DOHH2 (cell line): ENCODE data around the gene COL23A1.

ENCODE experiments used
- H3F3A ChIP-seq: fragments of 200-600 bp; sonication (generic), shearing (Covaris generic); 2 replicates; pipeline ENCODE4 v1.6.0; 2016; ENCODE audit warnings: antibody characterized with exemption, mild to moderate bottlenecking; ENCODE audit not compliant: control insufficient read depth, insufficient read depth
- H3K27ac ChIP-seq: fragments of 200-600 bp; sonication (generic); 2 replicates; pipeline ENCODE4 v1.5.1; 2014; ENCODE audit warnings: low read depth, mild to moderate bottlenecking, low read length, moderate library complexity
- H3K27me3 ChIP-seq: fragments of 200-600 bp; sonication (generic); 2 replicates; pipeline ENCODE4 v1.6.1; 2014; ENCODE audit warnings: mild to moderate bottlenecking, low read length, mixed read lengths; ENCODE audit not compliant: control insufficient read depth
- H3K36me3 ChIP-seq: fragments of 200-600 bp; sonication (generic); 2 replicates; pipeline ENCODE4 v1.6.1; 2014; ENCODE audit warnings: mild to moderate bottlenecking, low read length, moderate library complexity, mixed read lengths; ENCODE audit not compliant: control insufficient read depth
- H3K4me1 ChIP-seq: fragments of 200-600 bp; sonication (generic); 2 replicates; pipeline ENCODE4 v1.6.1; 2014; ENCODE audit warnings: mild to moderate bottlenecking, low read length, mixed read lengths; ENCODE audit not compliant: control insufficient read depth
- H3K4me2 ChIP-seq: fragments of 200-600 bp; sonication (generic); 2 replicates; pipeline ENCODE4 v1.6.0; 2014; ENCODE audit warnings: mild to moderate bottlenecking, low read length, moderate library complexity
- H3K4me3 ChIP-seq: fragments of 200-600 bp; sonication (generic); 2 replicates; pipeline ENCODE4 v1.5.1; 2014; ENCODE audit warnings: mild to moderate bottlenecking, low read length, mixed read lengths
- H3K79me2 ChIP-seq: fragments of 200-600 bp; sonication (generic); 2 replicates; pipeline ENCODE4 v1.6.1; 2014; ENCODE audit warnings: mild to moderate bottlenecking, low read length, mixed read lengths; ENCODE audit not compliant: control insufficient read depth
- H3K9me2 ChIP-seq: fragments of 200-600 bp; sonication (generic); replicated peaks from 2 replicates; pipeline ENCODE4 v1.6.1; 2014; ENCODE audit warnings: mild to moderate bottlenecking, low read length, mixed read lengths; ENCODE audit not compliant: control insufficient read depth
- H3K9me3 ChIP-seq: fragments of 200-600 bp; sonication (generic); 2 replicates; pipeline ENCODE4 v1.6.1; 2014; ENCODE audit warnings: antibody characterized with exemption, low read length, mixed read lengths; ENCODE audit not compliant: control insufficient read depth, insufficient read depth
- H4K20me1 ChIP-seq: fragments of 200-600 bp; sonication (generic); 2 replicates; pipeline ENCODE4 v1.6.0; 2014; ENCODE audit warnings: low read depth, mild to moderate bottlenecking, antibody characterized with exemption, low read length, moderate library complexity; ENCODE audit not compliant: control insufficient read depth, insufficient read depth
- EZH2phosphoT487 ChIP-seq: fragments of 200-600 bp; sonication (generic); IDR thresholded peaks from 2 replicates; pipeline ENCODE4 v1.6.1; 2017; ENCODE audit warnings: borderline replicate concordance, mild to moderate bottlenecking, antibody characterized with exemption, low read length, moderate library complexity, mixed read lengths
- TF ChIP-seq, protein P1 (sequence below): fragments of 200-600 bp; sonication (generic); IDR thresholded peaks from one replicate; pipeline ENCODE4 v1.5.1; 2014; ENCODE audit warnings: antibody characterized with exemption, mild to moderate bottlenecking, low read depth, low read length; ENCODE audit not compliant: poor library complexity, severe bottlenecking

COL23A1 gene

DNA sequence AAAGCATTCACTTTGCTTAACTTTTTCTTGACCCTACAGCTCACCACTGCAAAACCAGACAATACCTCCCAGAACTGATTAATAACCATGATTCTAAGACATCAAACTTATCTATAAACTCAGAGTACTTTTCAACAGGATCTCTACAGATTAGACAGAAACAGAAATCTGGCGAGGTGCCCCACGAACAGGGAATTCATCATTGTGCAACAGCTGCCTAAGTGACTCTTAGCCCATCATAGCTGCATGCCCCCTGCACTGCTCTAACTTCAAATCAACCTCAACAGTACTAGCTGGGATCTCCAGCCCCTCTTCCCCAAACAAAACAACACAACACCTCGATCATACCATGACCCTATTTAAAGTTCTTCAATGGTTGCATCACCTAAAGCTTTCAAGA is 16.1 kb upstream of the COL23A1 start:
- H3K4me3 ChIP-seq: no peak overlapping the region
- H3F3A ChIP-seq: no peaks in the 10 kb centered on the region
- no peaks in the 10 kb centered on the region for H4K20me1 ChIP-seq
- no peaks in the 10 kb centered on the region for H3K27me3 ChIP-seq
- TF ChIP-seq, protein P1, sequence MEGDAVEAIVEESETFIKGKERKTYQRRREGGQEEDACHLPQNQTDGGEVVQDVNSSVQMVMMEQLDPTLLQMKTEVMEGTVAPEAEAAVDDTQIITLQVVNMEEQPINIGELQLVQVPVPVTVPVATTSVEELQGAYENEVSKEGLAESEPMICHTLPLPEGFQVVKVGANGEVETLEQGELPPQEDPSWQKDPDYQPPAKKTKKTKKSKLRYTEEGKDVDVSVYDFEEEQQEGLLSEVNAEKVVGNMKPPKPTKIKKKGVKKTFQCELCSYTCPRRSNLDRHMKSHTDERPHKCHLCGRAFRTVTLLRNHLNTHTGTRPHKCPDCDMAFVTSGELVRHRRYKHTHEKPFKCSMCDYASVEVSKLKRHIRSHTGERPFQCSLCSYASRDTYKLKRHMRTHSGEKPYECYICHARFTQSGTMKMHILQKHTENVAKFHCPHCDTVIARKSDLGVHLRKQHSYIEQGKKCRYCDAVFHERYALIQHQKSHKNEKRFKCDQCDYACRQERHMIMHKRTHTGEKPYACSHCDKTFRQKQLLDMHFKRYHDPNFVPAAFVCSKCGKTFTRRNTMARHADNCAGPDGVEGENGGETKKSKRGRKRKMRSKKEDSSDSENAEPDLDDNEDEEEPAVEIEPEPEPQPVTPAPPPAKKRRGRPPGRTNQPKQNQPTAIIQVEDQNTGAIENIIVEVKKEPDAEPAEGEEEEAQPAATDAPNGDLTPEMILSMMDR: no peak
- no peak for TF ChIP-seq EZH2phosphoT487
- H3K27ac ChIP-seq: no peak overlapping the region
- no peaks in the 10 kb centered on the region for H3K79me2 ChIP-seq
- H3K9me2 ChIP-seq: no peaks in the 10 kb centered on the region
- peaks cover 93% of the 10 kb centered on the region for H3K36me3 ChIP-seq
- no peaks in the 10 kb centered on the region for H3K4me1 ChIP-seq
- no peaks in the 10 kb centered on the region for H3K9me3 ChIP-seq
- no peak overlapping the region for H3K4me2 ChIP-seq

DNA sequence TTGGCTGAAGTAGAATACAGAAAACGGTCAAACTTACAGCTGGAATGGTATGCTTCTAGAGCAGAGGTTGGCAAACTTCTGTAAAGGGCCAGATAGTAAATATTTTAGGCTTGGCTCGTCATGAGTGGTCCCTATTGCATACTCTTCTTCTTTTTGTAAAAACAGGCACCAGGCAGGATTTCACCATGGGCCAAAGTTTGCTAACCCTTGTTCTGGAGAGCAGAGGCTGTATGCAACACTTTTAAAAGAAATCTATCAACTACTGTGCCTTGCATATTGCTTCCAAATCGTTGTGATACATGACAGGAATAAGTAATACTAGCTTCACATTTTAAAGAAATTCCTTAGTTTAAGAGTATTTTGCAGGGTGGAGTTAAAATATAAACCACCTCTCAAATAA is 15.6 kb upstream of the COL23A1 start:
- TF ChIP-seq, protein P1: no peak
- no peak for TF ChIP-seq EZH2phosphoT487
- H4K20me1 ChIP-seq: no peaks in the 10 kb centered on the region
- no peaks in the 10 kb centered on the region for H3K4me1 ChIP-seq
- no peak overlapping the region for H3K4me2 ChIP-seq
- H3F3A ChIP-seq: no peaks in the 10 kb centered on the region
- no peaks in the 10 kb centered on the region for H3K79me2 ChIP-seq
- H3K9me3 ChIP-seq: no peaks in the 10 kb centered on the region
- no peaks in the 10 kb centered on the region for H3K9me2 ChIP-seq
- no peaks in the 10 kb centered on the region for H3K27me3 ChIP-seq
- no peak overlapping the region for H3K4me3 ChIP-seq
- H3K27ac ChIP-seq: no peak overlapping the region
- peaks cover 93% of the 10 kb centered on the region for H3K36me3 ChIP-seq

DNA sequence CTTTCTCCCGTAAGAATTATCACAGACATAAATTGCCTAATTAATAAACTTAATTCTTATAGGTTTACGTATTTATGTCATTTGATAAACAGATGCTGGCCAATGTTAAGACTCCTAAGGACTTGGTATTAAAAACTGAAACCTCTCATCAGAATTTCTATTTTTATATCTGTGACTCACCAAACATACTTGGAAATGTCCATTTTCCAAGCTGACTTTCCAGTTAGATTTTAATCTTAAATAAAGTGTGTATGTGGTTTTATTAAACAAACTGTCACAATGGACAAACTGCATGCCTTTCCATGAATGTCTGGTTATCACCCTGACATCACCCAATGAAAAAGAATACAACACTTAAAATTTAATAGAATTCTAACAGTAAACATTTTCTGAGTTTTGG is 12.6 kb upstream of the COL23A1 start:
- no peaks in the 10 kb centered on the region for H3K27me3 ChIP-seq
- 0 out of 2 replicates have a peak, but pooled peaks cover 3% of the 10 kb centered on the region for H3K9me3 ChIP-seq
- no peaks in the 10 kb centered on the region for H3K4me1 ChIP-seq
- H3K4me2 ChIP-seq: no peak overlapping the region
- H3K79me2 ChIP-seq: no peaks in the 10 kb centered on the region
- no peak for TF ChIP-seq EZH2phosphoT487
- TF ChIP-seq, protein P1: no peak
- H3F3A ChIP-seq: peaks cover 3% of the 10 kb centered on the region; the same call in 1 of the 2 replicates
- H3K36me3 ChIP-seq: peaks cover 87% of the 10 kb centered on the region
- H3K4me3 ChIP-seq: no peak overlapping the region
- H3K27ac ChIP-seq: no peak overlapping the region
- H4K20me1 ChIP-seq: no peaks in the 10 kb centered on the region
- H3K9me2 ChIP-seq: no peaks in the 10 kb centered on the region
